SK-N-SH (cell line): ENCODE measurements around the gene TUBA4A. TPM values are rescaled to one million over a fixed set of nuclear protein-coding genes. Genes with fewer than 3 reads are reported as not detected.

Source experiments
- CTCF ChIA-PET: fragments of 300-600, 350-600 bp; formaldehyde crosslinking; extraction: SDS; loops from one replicate; lab custom pipeline; 2021; lab: Yijun Ruan, JAX
- POLR2A ChIA-PET: fragments of 350-600 bp; sonication (Branson Sonifier 250); formaldehyde crosslinking; extraction: SDS; loops from one replicate; lab custom pipeline; 2020; ENCODE audit warnings: antibody characterized with exemption, inconsistent platforms; lab: Yijun Ruan, JAX
- DNase-seq: peaks from one replicate; pipeline ENCODE4 v3.0.0; 2012
- H2AFZ ChIP-seq: fragments of 200-600 bp; sonication (generic); 2 replicates; pipeline ENCODE4 v1.8.1; 2016; ENCODE audit warnings: antibody characterized with exemption, mild to moderate bottlenecking, low read depth
- H3F3A ChIP-seq: fragments of 200-600 bp; sonication (generic); replicated peaks from 2 replicates; pipeline ENCODE3; 2016; ENCODE audit warnings: antibody characterized with exemption, mild to moderate bottlenecking; ENCODE audit not compliant: insufficient read depth
- H3K27ac ChIP-seq, 2 experiments: fragments of 200-500 bp in 1 of 2; fragments of 200-600 bp in 1 of 2; sonication (Bioruptor generic) in 1 of 2; sonication (generic), shearing (Covaris generic) in 1 of 2; 2 replicates each; pipeline versions ENCODE4 v1.5.1 to v1.6.1; 2014 to 2016; ENCODE audit warnings: low read depth in 2 of 2, inconsistent platforms in 1 of 2, low read length in 1 of 2, mild to moderate bottlenecking in 1 of 2, mixed read lengths in 1 of 2
- H3K27me3 ChIP-seq: fragments of 200-600 bp; sonication (generic), shearing (Covaris generic); 2 replicates; pipeline ENCODE4 v1.6.1; 2016; ENCODE audit warnings: mixed run types; ENCODE audit not compliant: insufficient read depth
- H3K36me3 ChIP-seq, 2 experiments: fragments of 200-500 bp in 1 of 2; fragments of 200-600 bp in 1 of 2; sonication (Bioruptor generic) in 1 of 2; sonication (generic) in 1 of 2; replicated peaks in 1 of 2; 2 replicates each; pipeline versions ENCODE3 to v1.5.1; 2014 to 2016; ENCODE audit warnings: low read length in 1 of 2, mild to moderate bottlenecking in 1 of 2; ENCODE audit not compliant: insufficient read depth in 2 of 2, control insufficient read depth in 1 of 2
- H3K4me1 ChIP-seq, 2 experiments: fragments of 200-500 bp in 1 of 2; fragments of 200-600 bp in 1 of 2; sonication (Bioruptor generic) in 1 of 2; sonication (generic), shearing (Covaris generic) in 1 of 2; 2 replicates each; pipeline versions ENCODE4 v1.5.1 to v1.6.1; 2014 to 2016; ENCODE audit warnings: low read depth in 1 of 2, low read length in 1 of 2, mixed run types in 1 of 2; ENCODE audit not compliant: insufficient read depth in 2 of 2, control insufficient read depth in 1 of 2
- H3K4me2 ChIP-seq: fragments of 200-600 bp; sonication (generic), shearing (Covaris generic); 2 replicates; pipeline ENCODE4 v1.6.1; 2017; ENCODE audit warnings: mixed run types
- H3K4me3 ChIP-seq, 2 experiments: fragments of 200-500 bp in 1 of 2; fragments of 200-600 bp in 1 of 2; sonication (Bioruptor generic) in 1 of 2; sonication (generic), shearing (Covaris generic) in 1 of 2; 2 replicates each; pipeline versions ENCODE4 v1.5.1 to v1.8.1; 2014 to 2016; ENCODE audit warnings: low read depth in 2 of 2, inconsistent platforms in 1 of 2, low read length in 1 of 2, mild to moderate bottlenecking in 1 of 2, mixed read lengths in 1 of 2, moderate library complexity in 1 of 2
- H3K79me2 ChIP-seq: fragments of 200-600 bp; sonication (generic); 2 replicates; pipeline ENCODE4 v1.8.1; 2017; ENCODE audit warnings: mild to moderate bottlenecking; ENCODE audit not compliant: insufficient read depth
- H3K9ac ChIP-seq: fragments of 200-600 bp; sonication (generic); 2 replicates; pipeline ENCODE4 v1.6.1; 2017; ENCODE audit warnings: mixed run types
- H3K9me2 ChIP-seq: fragments of 200-600 bp; sonication (generic); 2 replicates; pipeline ENCODE4 v1.6.1; 2017; ENCODE audit warnings: mixed run types
- H3K9me3 ChIP-seq: fragments of 200-600 bp; sonication (generic); 2 replicates; pipeline ENCODE4 v1.6.1; 2017; ENCODE audit warnings: mixed run types, mild to moderate bottlenecking, moderate library complexity
- H4K20me1 ChIP-seq: fragments of 200-600 bp; sonication (generic); 2 replicates; pipeline ENCODE4 v1.6.1; 2017; ENCODE audit warnings: mild to moderate bottlenecking, mixed run types; ENCODE audit not compliant: insufficient read depth
- CHD2 ChIP-seq: fragments of 150-350 bp; IDR thresholded peaks from 2 replicates; pipeline ENCODE4 v1.6.1; 2018; ENCODE audit warnings: low read length; ENCODE audit not compliant: partially characterized antibody
- ELF1 ChIP-seq: IDR thresholded peaks from 2 replicates; pipeline ENCODE4 v1.4.0; 2012
- EZH2phosphoT487 ChIP-seq: fragments of 200-600 bp; sonication (generic); IDR thresholded peaks from 2 replicates; pipeline ENCODE4 v1.6.1; 2017; ENCODE audit warnings: low read depth, mixed run types, mild to moderate bottlenecking, antibody characterized with exemption, moderate library complexity, borderline replicate concordance
- FOXM1 ChIP-seq: IDR thresholded peaks from 2 replicates; pipeline ENCODE4 v1.4.0; 2012; ENCODE audit warnings: low read depth, mild to moderate bottlenecking
- GABPA ChIP-seq: IDR thresholded peaks from 2 replicates; pipeline ENCODE4 v1.4.0; 2012; ENCODE audit warnings: low read depth, mild to moderate bottlenecking
- GATA2 ChIP-seq: sonication (generic); formaldehyde crosslinking; IDR thresholded peaks from 2 replicates; pipeline ENCODE4 v1.5.0; 2020; ENCODE audit warnings: mild to moderate bottlenecking, missing genetic modification reagents
- JUND ChIP-seq: IDR thresholded peaks from 2 replicates; pipeline ENCODE4 v1.4.0; 2012
- RCOR1 ChIP-seq: fragments of 150-350 bp; IDR thresholded peaks from 2 replicates; pipeline ENCODE4 v1.6.1; 2017; ENCODE audit warnings: antibody characterized with exemption, low read length
- SIN3A ChIP-seq: IDR thresholded peaks from 2 replicates; pipeline ENCODE4 v1.6.1; 2012; ENCODE audit warnings: low read depth, mild to moderate bottlenecking, low read length, moderate library complexity, borderline replicate concordance
- TAF1 ChIP-seq: IDR thresholded peaks from 2 replicates; pipeline ENCODE4 v1.6.1; 2012; ENCODE audit warnings: low read depth, mild to moderate bottlenecking, low read length, moderate library complexity, borderline replicate concordance
- TCF12 ChIP-seq: IDR thresholded peaks from 2 replicates; pipeline ENCODE4 v1.4.0; 2012
- TEAD4 ChIP-seq: IDR thresholded peaks from 2 replicates; pipeline ENCODE4 v1.4.0; 2012; ENCODE audit warnings: mild to moderate bottlenecking, borderline replicate concordance; ENCODE audit not compliant: insufficient read depth
- USF1 ChIP-seq: IDR thresholded peaks from 2 replicates; pipeline ENCODE4 v1.4.0; 2012; ENCODE audit warnings: low read depth, borderline replicate concordance
- YY1 ChIP-seq: IDR thresholded peaks from 2 replicates; pipeline ENCODE4 v1.4.0; 2012; ENCODE audit warnings: low read depth, mild to moderate bottlenecking
- WGBS: methylation state at CpG from one replicate; pipeline ENCODE4 v1.1.6; 2017; ENCODE audit warnings: low lambda C conversion rate; 5-methylcytosine and 5-hydroxymethylcytosine counted together
- polyA plus RNA-seq, 3 experiments: library from polyadenylated mRNA; depleted of rRNA; stranded (reverse); fragments of >200 nt; gene quantifications; 2 replicates each; pipeline ENCODE4 v1.2.3, GENCODE V29; 2012
- TF ChIP-seq, protein P1 (sequence below): IDR thresholded peaks from 2 replicates; pipeline ENCODE4; 2012
- TF ChIP-seq, protein P2 (sequence below): fragments of 150-350 bp; IDR thresholded peaks from 2 replicates; pipeline ENCODE4 v1.6.1; 2016; ENCODE audit warnings: mild to moderate bottlenecking, low read depth, low read length
- TF ChIP-seq, protein P3 (sequence below): fragments of 150-350 bp; IDR thresholded peaks from 2 replicates; pipeline ENCODE4 v1.6.1; 2017; ENCODE audit warnings: antibody characterized with exemption, low read length, low read depth, borderline replicate concordance

Gene TUBA4A
- polyA plus RNA-seq, 1 of the 3 experiments (the other 2 are of a cell fraction), result 6.2 TPM

- H3K9me2 ChIP-seq, result no peaks in the 10 kb centered on the region
- H3K36me3 ChIP-seq, result peaks cover 13 to 53% of the 10 kb centered on the region in 2 experiments
- POLR2A ChIA-PET, result interaction anchor here (0.9 to 2.5 kb wide), 3 partner anchors 10 to 59 kb away, joined by 3 to 19 read pairs (median 6); partner anchors contain the start of genes ANKZF1, ATG9A and DNAJB2
- CTCF ChIA-PET, result interaction anchor here (1.0 to 4.7 kb wide), 7 partner anchors 9 to 224 kb away, joined by 3 to 26 read pairs (median 3); partner anchors contain the start of genes ANKZF1, ATG9A, NHEJ1 and ZFAND2B
- H3F3A ChIP-seq, result peaks cover 27% of the 10 kb centered on the region
- no peak overlapping the region for H3K27ac ChIP-seq
- no peak overlapping the region for H3K9ac ChIP-seq
- H3K9me3 ChIP-seq, result no peaks in the 10 kb centered on the region
- H3K4me3 ChIP-seq, result no peak overlapping the region
- no peaks in the 10 kb centered on the region for H3K27me3 ChIP-seq
- TF ChIP-seq TCF12 (no peak), FOXM1 (no peak), TAF1 (no peak), SIN3A (no peak), JUND (no peak), TEAD4 (no peak), EZH2phosphoT487 (no peak), YY1 (no peak), CHD2 (no peak), RCOR1 (no peak), GATA2 (CRISPR knock-in tag) (no peak)
- no peak overlapping the region for H2AFZ ChIP-seq
- H4K20me1 ChIP-seq, result no peaks in the 10 kb centered on the region
- peaks cover 5 to 30% of the 10 kb centered on the region in 2 experiments; a peak in 3 of 4 replicates for H3K4me1 ChIP-seq
- 98% methylated on average over 13 of the region's 18 CpGs for WGBS
- H3K79me2 ChIP-seq, result no peaks in the 10 kb centered on the region
- DNase-seq, result no peak
- 0 out of 2 replicates have a peak overlapping the region, but pooled peaks have one; percentile 100 for H3K4me2 ChIP-seq
These were observed 33.8 kb downstream of the TUBA4A start for GRCh38 chr2:219219784-219220532.

GRCh38 chr2:219218732-219219701 lies 34.7 kb downstream of the TUBA4A start, which contains the start of gene ABCB6:
Gene ABCB6, minus strand, starts transcription at chr2:219218958. Its CDS starts 285 bp downstream, at chr2:219218673.
- Histone ChIP-seq H3K4me3 (peak within 1 kb of the TSS; percentile 60 to 70), H3K36me3 (peaks cover 21 to 52% of the 10 kb centered on the region in 2 experiments), H3K9me2 (no peaks in the 10 kb centered on the region), H3F3A (peaks cover 27% of the 10 kb centered on the region), H4K20me1 (no peaks in the 10 kb centered on the region), H3K9me3 (no peaks in the 10 kb centered on the region), H3K79me2 (no peaks in the 10 kb centered on the region), H3K4me1 (peaks cover 5 to 30% of the 10 kb centered on the region in 2 experiments; a peak in 3 of 4 replicates), H3K27ac (peak within 1 kb of the TSS; percentile 87 to 99), H3K4me2 (peak within 1 kb of the TSS; percentile 100), H3K9ac (peak within 1 kb of the TSS; percentile 70), H2AFZ (peak within 1 kb of the TSS; percentile 56; the same call in 1 of the 2 replicates), H3K27me3 (no peaks in the 10 kb centered on the region)
- 53% methylated on average over 20 of the region's 71 CpGs for WGBS
- ChIA-PET POLR2A (interaction anchor here (0.9 to 4.0 kb wide), 10 partner anchors 11 to 76 kb away, joined by 3 to 52 read pairs (median 6); partner anchors contain the start of genes ANKZF1, ATG9A, CNPPD1 and DNAJB2), CTCF (interaction anchor here (0.8 to 4.7 kb wide), 12 partner anchors 10 to 223 kb away, joined by 3 to 26 read pairs (median 4); partner anchors contain the start of genes ANKZF1, ATG9A, DNAJB2 and NHEJ1)
- DNase-seq, result peak; percentile 98
- TF ChIP-seq TCF12 (no peak), USF1 (peak; percentile 97), ELF1 (no peak), EZH2phosphoT487 (no peak), TEAD4 (no peak), SIN3A (peak; percentile 67), GABPA (no peak)
- TF ChIP-seq, protein P1, sequence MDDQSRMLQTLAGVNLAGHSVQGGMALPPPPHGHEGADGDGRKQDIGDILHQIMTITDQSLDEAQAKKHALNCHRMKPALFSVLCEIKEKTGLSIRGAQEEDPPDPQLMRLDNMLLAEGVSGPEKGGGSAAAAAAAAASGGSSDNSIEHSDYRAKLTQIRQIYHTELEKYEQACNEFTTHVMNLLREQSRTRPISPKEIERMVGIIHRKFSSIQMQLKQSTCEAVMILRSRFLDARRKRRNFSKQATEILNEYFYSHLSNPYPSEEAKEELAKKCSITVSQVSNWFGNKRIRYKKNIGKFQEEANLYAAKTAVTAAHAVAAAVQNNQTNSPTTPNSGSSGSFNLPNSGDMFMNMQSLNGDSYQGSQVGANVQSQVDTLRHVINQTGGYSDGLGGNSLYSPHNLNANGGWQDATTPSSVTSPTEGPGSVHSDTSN, result no peak
- TF ChIP-seq, protein P2, sequence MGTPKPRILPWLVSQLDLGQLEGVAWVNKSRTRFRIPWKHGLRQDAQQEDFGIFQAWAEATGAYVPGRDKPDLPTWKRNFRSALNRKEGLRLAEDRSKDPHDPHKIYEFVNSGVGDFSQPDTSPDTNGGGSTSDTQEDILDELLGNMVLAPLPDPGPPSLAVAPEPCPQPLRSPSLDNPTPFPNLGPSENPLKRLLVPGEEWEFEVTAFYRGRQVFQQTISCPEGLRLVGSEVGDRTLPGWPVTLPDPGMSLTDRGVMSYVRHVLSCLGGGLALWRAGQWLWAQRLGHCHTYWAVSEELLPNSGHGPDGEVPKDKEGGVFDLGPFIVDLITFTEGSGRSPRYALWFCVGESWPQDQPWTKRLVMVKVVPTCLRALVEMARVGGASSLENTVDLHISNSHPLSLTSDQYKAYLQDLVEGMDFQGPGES, result no peak
- TF ChIP-seq, protein P3, sequence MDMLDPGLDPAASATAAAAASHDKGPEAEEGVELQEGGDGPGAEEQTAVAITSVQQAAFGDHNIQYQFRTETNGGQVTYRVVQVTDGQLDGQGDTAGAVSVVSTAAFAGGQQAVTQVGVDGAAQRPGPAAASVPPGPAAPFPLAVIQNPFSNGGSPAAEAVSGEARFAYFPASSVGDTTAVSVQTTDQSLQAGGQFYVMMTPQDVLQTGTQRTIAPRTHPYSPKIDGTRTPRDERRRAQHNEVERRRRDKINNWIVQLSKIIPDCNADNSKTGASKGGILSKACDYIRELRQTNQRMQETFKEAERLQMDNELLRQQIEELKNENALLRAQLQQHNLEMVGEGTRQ, result peak; percentile 87
